Smooth muscle cell (in vitro differentiated cells): ENCODE data around the gene UBXN2A. TPM values are rescaled to one million over a fixed set of nuclear protein-coding genes. Genes with fewer than 3 reads are reported as not detected.

Experiments used
- DNase-seq: peaks from one replicate; lab custom pipeline; 2025; ENCODE audit not compliant: unreplicated experiment; lab: John Stamatoyannopoulos, UW
- H2AFZ ChIP-seq: fragments of 200-600 bp; sonication (generic); 2 replicates; pipeline ENCODE4 v1.6.0; 2016; ENCODE audit warnings: antibody characterized with exemption, low read depth, mild to moderate bottlenecking
- H3F3A ChIP-seq: fragments of 200-600 bp; sonication (generic); 2 replicates; pipeline ENCODE4 v1.6.0; 2017; ENCODE audit warnings: antibody characterized with exemption, low read depth
- H3K27ac ChIP-seq: fragments of 200-600 bp; sonication (generic); 2 replicates; pipeline ENCODE4 v1.5.1; 2016; ENCODE audit warnings: low read depth, mild to moderate bottlenecking
- H3K27me3 ChIP-seq: fragments of 200-600 bp; sonication (generic); 2 replicates; pipeline ENCODE4 v1.6.1; 2016; ENCODE audit warnings: low read depth, mild to moderate bottlenecking
- H3K36me3 ChIP-seq: fragments of 200-600 bp; sonication (generic); 2 replicates; pipeline ENCODE4 v1.5.1; 2016; ENCODE audit warnings: low read depth
- H3K4me1 ChIP-seq: fragments of 200-600 bp; sonication (generic); 2 replicates; pipeline ENCODE4 v1.5.1; 2016; ENCODE audit warnings: low read depth
- H3K4me2 ChIP-seq: fragments of 200-600 bp; sonication (generic); 2 replicates; pipeline ENCODE4 v1.6.0; 2016; ENCODE audit warnings: mild to moderate bottlenecking
- H3K4me3 ChIP-seq: fragments of 200-600 bp; sonication (generic); 2 replicates; pipeline ENCODE4 v1.5.1; 2016; ENCODE audit warnings: mild to moderate bottlenecking
- H3K79me2 ChIP-seq: fragments of 200-600 bp; sonication (generic); 2 replicates; pipeline ENCODE4 v1.6.0; 2016; ENCODE audit warnings: low read depth, mild to moderate bottlenecking
- H3K9ac ChIP-seq: fragments of 200-600 bp; sonication (generic); 2 replicates; pipeline ENCODE4 v1.6.0; 2016; ENCODE audit warnings: low read depth
- H3K9me3 ChIP-seq: fragments of 200-600 bp; sonication (generic); replicated peaks from 2 replicates; pipeline ENCODE4 v1.5.1; 2016; ENCODE audit warnings: low read depth
- H4K20me1 ChIP-seq: fragments of 200-600 bp; sonication (generic); 2 replicates; pipeline ENCODE4 v1.6.0; 2016; ENCODE audit warnings: low read depth
- WGBS: methylation state at CpG from one replicate; pipeline ENCODE4 v1.1.7; 2016; ENCODE audit warnings: low lambda C conversion rate; 5-methylcytosine and 5-hydroxymethylcytosine counted together
- polyA plus RNA-seq: library from polyadenylated mRNA; unstranded; fragments of >200 nt; fragmentation: Nextera tagmentation; extraction: Ambion mirVana; gene quantifications from 2 replicates; pipeline ENCODE4 v1.2.1, GENCODE V29; 2016
- total RNA-seq: library from RNA; depleted of rRNA; stranded (reverse); fragments of >200 nt; gene quantifications from 2 replicates; pipeline ENCODE4 v1.2.3, GENCODE V29; 2014
- TF ChIP-seq, protein P1 (sequence below): fragments of 200-600 bp; sonication (generic); IDR thresholded peaks from 2 replicates; pipeline ENCODE4 v1.5.1; 2017; ENCODE audit warnings: borderline replicate concordance, mild to moderate bottlenecking, antibody characterized with exemption; ENCODE audit not compliant: insufficient read depth, poor library complexity, severe bottlenecking

UBXN2A gene
- total and polyA plus RNA-seq, 2 experiments from 2014 or later = 15.5 to 21.6 TPM

DNA sequence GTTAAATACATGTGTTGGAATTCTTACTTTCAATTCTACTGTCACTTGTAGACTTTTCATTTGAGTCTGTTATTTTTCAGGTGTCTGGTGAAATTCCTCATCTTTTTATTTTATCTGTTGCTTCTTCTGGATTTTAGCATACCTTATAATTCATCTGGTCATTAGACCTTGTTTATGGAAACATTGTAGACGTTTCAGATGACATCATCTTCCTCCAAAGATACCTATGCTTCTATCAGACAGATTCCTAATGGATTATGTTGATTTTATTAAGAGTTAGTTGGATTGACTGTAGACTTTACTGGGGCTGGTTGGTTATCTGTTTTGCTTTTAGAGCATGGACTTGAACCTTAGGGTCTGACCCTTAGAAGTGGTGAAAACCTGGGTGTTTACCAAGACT lies 54.3 kb downstream of the UBXN2A start:
- H3K79me2 ChIP-seq = no peaks in the 10 kb centered on the region
- no peak overlapping the region for H3K4me3 ChIP-seq
- TF ChIP-seq, protein P1, sequence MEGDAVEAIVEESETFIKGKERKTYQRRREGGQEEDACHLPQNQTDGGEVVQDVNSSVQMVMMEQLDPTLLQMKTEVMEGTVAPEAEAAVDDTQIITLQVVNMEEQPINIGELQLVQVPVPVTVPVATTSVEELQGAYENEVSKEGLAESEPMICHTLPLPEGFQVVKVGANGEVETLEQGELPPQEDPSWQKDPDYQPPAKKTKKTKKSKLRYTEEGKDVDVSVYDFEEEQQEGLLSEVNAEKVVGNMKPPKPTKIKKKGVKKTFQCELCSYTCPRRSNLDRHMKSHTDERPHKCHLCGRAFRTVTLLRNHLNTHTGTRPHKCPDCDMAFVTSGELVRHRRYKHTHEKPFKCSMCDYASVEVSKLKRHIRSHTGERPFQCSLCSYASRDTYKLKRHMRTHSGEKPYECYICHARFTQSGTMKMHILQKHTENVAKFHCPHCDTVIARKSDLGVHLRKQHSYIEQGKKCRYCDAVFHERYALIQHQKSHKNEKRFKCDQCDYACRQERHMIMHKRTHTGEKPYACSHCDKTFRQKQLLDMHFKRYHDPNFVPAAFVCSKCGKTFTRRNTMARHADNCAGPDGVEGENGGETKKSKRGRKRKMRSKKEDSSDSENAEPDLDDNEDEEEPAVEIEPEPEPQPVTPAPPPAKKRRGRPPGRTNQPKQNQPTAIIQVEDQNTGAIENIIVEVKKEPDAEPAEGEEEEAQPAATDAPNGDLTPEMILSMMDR = no peak
- H3K27ac ChIP-seq = no peak overlapping the region
- no peaks in the 10 kb centered on the region for H3K27me3 ChIP-seq
- no peak overlapping the region for H3K9ac ChIP-seq
- 61% methylated on average over 1 of the region's 1 CpG for WGBS
- no peak for DNase-seq
- H3F3A ChIP-seq = no peaks in the 10 kb centered on the region
- peaks cover 9% of the 10 kb centered on the region for H3K4me1 ChIP-seq
- peaks cover 6% of the 10 kb centered on the region for H3K36me3 ChIP-seq
- H2AFZ ChIP-seq = no peak overlapping the region
- no peak overlapping the region for H3K4me2 ChIP-seq
- no peaks in the 10 kb centered on the region for H4K20me1 ChIP-seq
- no peaks in the 10 kb centered on the region for H3K9me3 ChIP-seq

DNA sequence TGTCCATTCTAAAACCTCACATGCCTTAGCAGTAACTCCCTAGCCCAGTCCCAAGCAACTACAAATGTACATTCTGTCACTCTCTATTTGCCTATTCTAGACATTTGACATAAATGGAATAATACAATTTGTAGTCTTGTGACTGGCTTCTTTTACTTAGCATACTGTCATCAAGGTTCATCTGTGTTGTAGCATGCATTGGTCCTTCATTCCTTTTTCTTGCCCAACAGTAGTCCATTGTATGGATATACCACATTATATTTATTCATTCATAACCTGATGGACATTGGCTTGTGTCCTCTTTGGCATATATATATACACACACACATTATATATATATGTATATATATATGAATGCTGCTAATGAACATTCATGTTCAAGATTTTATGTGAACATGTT lies 67.4 kb downstream of the UBXN2A start:
- Histone ChIP-seq H3K9ac (no peak overlapping the region), H3K27me3 (peaks cover 39% of the 10 kb centered on the region), H3K36me3 (no peaks in the 10 kb centered on the region), H3K4me2 (no peak overlapping the region), H3K9me3 (no peaks in the 10 kb centered on the region), H3K4me3 (no peak overlapping the region), H3F3A (no peaks in the 10 kb centered on the region), H3K4me1 (no peaks in the 10 kb centered on the region), H3K79me2 (no peaks in the 10 kb centered on the region), H3K27ac (no peak overlapping the region), H4K20me1 (no peaks in the 10 kb centered on the region), H2AFZ (no peak overlapping the region)
- TF ChIP-seq, protein P1 = no peak
- no peak for DNase-seq

DNA sequence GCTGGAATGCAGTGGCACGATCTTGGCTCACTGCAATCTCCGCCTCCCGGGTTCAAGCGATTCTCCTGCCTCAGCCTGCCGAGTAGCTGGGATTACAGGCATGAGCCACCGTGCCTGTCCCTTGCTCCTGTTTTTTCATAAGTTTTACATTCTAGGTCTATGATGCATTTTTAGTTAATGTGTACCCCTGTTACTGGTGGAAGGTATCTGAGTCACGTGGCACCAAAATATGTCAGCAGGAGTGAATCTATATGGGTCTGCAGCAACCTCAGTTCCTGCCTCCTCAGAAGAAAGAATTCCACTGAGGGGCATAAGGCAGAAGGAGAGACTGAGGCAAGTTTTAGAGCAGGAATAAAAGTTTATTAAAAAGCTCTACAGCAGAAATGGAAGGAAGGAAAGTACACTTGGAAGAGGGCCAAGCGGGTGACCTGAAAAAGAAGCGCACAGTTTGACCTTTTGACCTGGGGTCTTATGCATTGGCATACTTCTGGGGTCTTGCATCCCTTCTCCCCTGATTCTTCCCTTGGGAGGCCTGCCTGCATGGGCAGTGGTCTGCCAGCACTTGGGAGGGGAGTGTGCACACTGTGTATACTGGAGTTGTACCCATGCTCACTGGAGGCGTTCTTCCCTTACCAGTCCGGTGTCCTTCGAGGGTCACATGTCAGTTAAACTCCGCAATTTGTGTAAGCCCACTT lies 68.6 kb downstream of the UBXN2A start:
- WGBS = 71% methylated on average over 13 of the region's 13 CpGs
- Histone ChIP-seq H3K79me2 (no peaks in the 10 kb centered on the region), H3K36me3 (no peaks in the 10 kb centered on the region), H3K27ac (no peak overlapping the region), H2AFZ (no peak overlapping the region), H3K27me3 (peaks cover 39% of the 10 kb centered on the region), H3K9me3 (no peaks in the 10 kb centered on the region), H3K9ac (no peak overlapping the region), H3K4me1 (no peaks in the 10 kb centered on the region), H4K20me1 (no peaks in the 10 kb centered on the region), H3K4me3 (no peak overlapping the region), H3K4me2 (no peak overlapping the region), H3F3A (no peaks in the 10 kb centered on the region)
- DNase-seq = no peak
- TF ChIP-seq, protein P1 = no peak

DNA sequence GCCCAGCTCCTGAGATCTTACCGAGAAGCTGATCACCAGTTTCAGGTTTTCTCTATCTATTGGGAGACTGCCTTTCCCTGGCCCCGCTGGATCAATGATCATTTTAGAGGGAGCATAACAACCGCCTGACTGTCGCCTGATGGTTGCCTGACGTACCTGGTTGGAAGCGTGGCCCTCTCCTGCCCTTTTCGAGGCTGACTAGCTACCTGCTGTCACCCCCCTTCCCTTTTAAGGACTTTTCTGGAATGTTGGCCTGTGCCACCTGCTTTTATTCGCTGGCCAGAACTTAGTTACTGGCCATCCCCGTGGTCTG lies 69.1 kb downstream of the UBXN2A start:
- H3K9me3 ChIP-seq = no peaks in the 10 kb centered on the region
- H2AFZ ChIP-seq = no peak overlapping the region
- no peaks in the 10 kb centered on the region for H3K36me3 ChIP-seq
- no peaks in the 10 kb centered on the region for H3K79me2 ChIP-seq
- no peaks in the 10 kb centered on the region for H3K4me1 ChIP-seq
- peaks cover 39% of the 10 kb centered on the region for H3K27me3 ChIP-seq
- DNase-seq = no peak
- no peaks in the 10 kb centered on the region for H3F3A ChIP-seq
- no peak overlapping the region for H3K27ac ChIP-seq
- TF ChIP-seq, protein P1 = no peak
- no peak overlapping the region for H3K9ac ChIP-seq
- no peaks in the 10 kb centered on the region for H4K20me1 ChIP-seq
- peak overlapping the region; percentile 91 for H3K4me2 ChIP-seq
- H3K4me3 ChIP-seq = peak overlapping the region; percentile 54
- 73% methylated on average over 9 of the region's 9 CpGs for WGBS
